GM23338 (cell line): ENCODE data around the gene NOL3. TPM values are rescaled to one million over a fixed set of nuclear protein-coding genes. Genes with fewer than 3 reads are reported as not detected.

ENCODE experiments used
- ATAC-seq: fragments of 200-7000 bp; cut with Tn5 transposase; 3 replicates; pipeline ENCODE4 v1.9.1; 2020
- DNase-seq: peaks from one replicate; pipeline ENCODE4 v3.0.0-alpha.2; 2015; ENCODE audit warnings: low spot score
- H2AFZ ChIP-seq: fragments of 200-600 bp; sonication (generic); 2 replicates; pipeline ENCODE4 v1.8.0; 2016; ENCODE audit warnings: antibody characterized with exemption, mild to moderate bottlenecking, moderate library complexity
- H3F3A ChIP-seq: fragments of 200-600 bp; sonication (generic); replicated peaks from 2 replicates; pipeline ENCODE4 v1.8.0; 2017; ENCODE audit warnings: antibody characterized with exemption, mixed run types, low read depth
- H3K27ac ChIP-seq: fragments of 200-600 bp; sonication (generic); 2 replicates; pipeline ENCODE4 v1.6.1; 2016; ENCODE audit warnings: low read depth
- H3K27me3 ChIP-seq: fragments of 200-600 bp; sonication (generic); 2 replicates; pipeline ENCODE4 v1.8.0; 2016; ENCODE audit warnings: mild to moderate bottlenecking, mixed run types, moderate library complexity; ENCODE audit not compliant: insufficient read depth
- H3K36me3 ChIP-seq: fragments of 200-600 bp; sonication (generic); 2 replicates; pipeline ENCODE4 v1.8.0; 2016; ENCODE audit warnings: mild to moderate bottlenecking; ENCODE audit not compliant: insufficient read depth
- H3K4me1 ChIP-seq: fragments of 200-600 bp; sonication (generic); 2 replicates; pipeline ENCODE4 v1.8.0; 2016; ENCODE audit warnings: mild to moderate bottlenecking, moderate library complexity; ENCODE audit not compliant: insufficient read depth
- H3K4me2 ChIP-seq: fragments of 200-600 bp; sonication (generic); 2 replicates; pipeline ENCODE4 v1.7.1; 2017; ENCODE audit warnings: mixed run types
- H3K4me3 ChIP-seq: fragments of 200-600 bp; sonication (generic); 2 replicates; pipeline ENCODE4 v1.6.1; 2016; ENCODE audit warnings: mixed run types
- H3K79me2 ChIP-seq: fragments of 200-600 bp; sonication (generic); replicated peaks from 2 replicates; pipeline ENCODE4 v1.8.0; 2017; ENCODE audit warnings: mild to moderate bottlenecking; ENCODE audit not compliant: insufficient read depth
- H3K9me2 ChIP-seq: fragments of 200-600 bp; sonication (generic); 2 replicates; pipeline ENCODE4 v1.8.0; 2017; ENCODE audit not compliant: insufficient read depth
- H4K20me1 ChIP-seq: fragments of 200-600 bp; sonication (generic); replicated peaks from 2 replicates; pipeline ENCODE4 v1.8.0; 2017; ENCODE audit warnings: mild to moderate bottlenecking; ENCODE audit not compliant: insufficient read depth
- H3K27ac Mint-ChIP-seq: 2 replicates; pipeline ENCODE4 v1.8.0; 2020; ENCODE audit warnings: inconsistent platforms, mild to moderate bottlenecking, moderate library complexity, mixed read lengths
- H3K27me3 Mint-ChIP-seq: 3 replicates; pipeline ENCODE4 v1.8.0; 2022; ENCODE audit warnings: low read depth, mild to moderate bottlenecking, moderate library complexity, mixed read lengths, inconsistent platforms; ENCODE audit not compliant: insufficient read depth, poor library complexity
- H3K36me3 Mint-ChIP-seq: 3 replicates; pipeline ENCODE4 v1.8.0; 2021; ENCODE audit warnings: low read depth, mild to moderate bottlenecking, inconsistent platforms, moderate library complexity, mixed read lengths
- H3K4me1 Mint-ChIP-seq: 3 replicates; pipeline ENCODE4 v1.8.0; 2020; ENCODE audit warnings: mild to moderate bottlenecking, inconsistent platforms, mixed read lengths
- H3K4me3 Mint-ChIP-seq: 3 replicates; pipeline ENCODE4 v1.8.0; 2021; ENCODE audit warnings: moderate library complexity, mild to moderate bottlenecking, inconsistent platforms, mixed read lengths
- H3K9me3 Mint-ChIP-seq: 3 replicates; pipeline ENCODE4 v1.8.0; 2020; ENCODE audit warnings: moderate library complexity, mild to moderate bottlenecking, inconsistent platforms, mixed read lengths
- ETS1 ChIP-seq: IDR thresholded peaks from 2 replicates; pipeline ENCODE4 v1.6.1; 2016; ENCODE audit warnings: antibody characterized with exemption
- EZH2 ChIP-seq: fragments of 200-600 bp; sonication (generic); IDR thresholded peaks from one replicate; pipeline ENCODE4 v1.8.0; 2017; ENCODE audit warnings: antibody characterized with exemption, mild to moderate bottlenecking, low read depth; ENCODE audit not compliant: unreplicated experiment
- EZH2phosphoT487 ChIP-seq: fragments of 200-600 bp; sonication (generic); IDR thresholded peaks from one replicate; pipeline ENCODE4 v1.8.1; 2018; ENCODE audit warnings: antibody characterized with exemption; ENCODE audit not compliant: unreplicated experiment
- JUNB ChIP-seq: IDR thresholded peaks from one replicate; pipeline ENCODE4 v1.6.1; 2016; ENCODE audit warnings: antibody characterized with exemption; ENCODE audit not compliant: unreplicated experiment
- POLR2AphosphoS5 ChIP-seq: IDR thresholded peaks from 2 replicates; pipeline ENCODE4 v1.6.1; 2016; ENCODE audit warnings: antibody characterized with exemption, low read depth
- REST ChIP-seq: IDR thresholded peaks from one replicate; pipeline ENCODE4 v1.6.1; 2018; ENCODE audit warnings: antibody characterized with exemption; ENCODE audit not compliant: unreplicated experiment
- STAT1 ChIP-seq: IDR thresholded peaks from one replicate; pipeline ENCODE4 v1.6.1; 2016; ENCODE audit warnings: antibody characterized with exemption; ENCODE audit not compliant: unreplicated experiment
- ZNF114 ChIP-seq: fragments of 250-450 bp; sonication (Bioruptor Pico); IDR thresholded peaks from 2 replicates; pipeline ENCODE4 v1.5.0; 2020; ENCODE audit warnings: mild to moderate bottlenecking, moderate library complexity
- ZNF331 ChIP-seq: fragments of 250-450 bp; sonication (Bioruptor Pico); IDR thresholded peaks from 2 replicates; pipeline ENCODE4 v1.5.0; 2020; ENCODE audit warnings: low read depth, mild to moderate bottlenecking, moderate library complexity
- polyA plus RNA-seq: library from polyadenylated mRNA; unstranded; fragments of >200 nt; fragmentation: Nextera tagmentation; extraction: Ambion mirVana; gene quantifications from 2 replicates; pipeline ENCODE4 v1.2.1, GENCODE V29; 2016
- total RNA-seq: library from RNA; depleted of rRNA; stranded (reverse); fragments of >200 nt; shearing (Covaris generic); gene quantifications from 2 replicates; pipeline ENCODE4 v1.2.3, GENCODE V29; 2014
- TF ChIP-seq, protein P1 (sequence below), 2 experiments: fragments of 200-600 bp in 1 of 2; sonication (generic) in 1 of 2; conservative IDR thresholded peaks; 2 replicates each; pipeline versions ENCODE4 v1.5.1 to v1.6.1; 2016 to 2017; ENCODE audit warnings: antibody characterized with exemption in 2 of 2, low read depth in 2 of 2, mild to moderate bottlenecking in 2 of 2, moderate library complexity in 1 of 2

Gene NOL3
- total and polyA plus RNA-seq, 2 experiments from 2014 or later = 3.3 to 4.0 TPM

DNA sequence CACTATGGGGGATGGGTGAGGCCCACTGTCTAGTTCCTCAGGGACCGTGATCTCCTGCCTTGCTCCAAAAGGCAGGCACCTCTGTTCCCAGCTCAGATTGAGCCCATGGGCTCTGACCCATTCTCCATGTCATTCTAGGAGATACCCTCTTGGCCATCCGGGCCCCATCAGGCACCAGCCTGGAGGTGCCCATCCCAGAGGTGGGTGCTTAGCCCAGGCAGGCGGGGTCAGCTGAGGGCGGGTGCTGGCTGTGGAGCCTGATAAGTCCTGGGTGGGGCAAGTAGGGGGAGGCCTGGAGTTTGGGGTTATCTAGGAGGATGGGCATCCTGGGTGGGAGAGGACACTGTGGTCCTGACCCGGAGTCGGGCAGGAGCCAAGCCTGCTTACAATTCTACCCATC lies 23.9 kb downstream of the NOL3 start (continued):
- no peak for TF ChIP-seq ETS1
- TF ChIP-seq EZH2 = no peak
- TF ChIP-seq, protein P1, sequence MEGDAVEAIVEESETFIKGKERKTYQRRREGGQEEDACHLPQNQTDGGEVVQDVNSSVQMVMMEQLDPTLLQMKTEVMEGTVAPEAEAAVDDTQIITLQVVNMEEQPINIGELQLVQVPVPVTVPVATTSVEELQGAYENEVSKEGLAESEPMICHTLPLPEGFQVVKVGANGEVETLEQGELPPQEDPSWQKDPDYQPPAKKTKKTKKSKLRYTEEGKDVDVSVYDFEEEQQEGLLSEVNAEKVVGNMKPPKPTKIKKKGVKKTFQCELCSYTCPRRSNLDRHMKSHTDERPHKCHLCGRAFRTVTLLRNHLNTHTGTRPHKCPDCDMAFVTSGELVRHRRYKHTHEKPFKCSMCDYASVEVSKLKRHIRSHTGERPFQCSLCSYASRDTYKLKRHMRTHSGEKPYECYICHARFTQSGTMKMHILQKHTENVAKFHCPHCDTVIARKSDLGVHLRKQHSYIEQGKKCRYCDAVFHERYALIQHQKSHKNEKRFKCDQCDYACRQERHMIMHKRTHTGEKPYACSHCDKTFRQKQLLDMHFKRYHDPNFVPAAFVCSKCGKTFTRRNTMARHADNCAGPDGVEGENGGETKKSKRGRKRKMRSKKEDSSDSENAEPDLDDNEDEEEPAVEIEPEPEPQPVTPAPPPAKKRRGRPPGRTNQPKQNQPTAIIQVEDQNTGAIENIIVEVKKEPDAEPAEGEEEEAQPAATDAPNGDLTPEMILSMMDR (conservative IDR thresholded peaks at IDR 0.05; ENCODE audit: low read depth in 2 of 2) = no peak
- no peak for TF ChIP-seq STAT1
- no peak for TF ChIP-seq REST
- no peak for TF ChIP-seq ZNF331 (CRISPR knock-in tag)
- no peak for TF ChIP-seq EZH2phosphoT487
- no peak for TF ChIP-seq JUNB
- TF ChIP-seq ZNF114 (CRISPR knock-in tag) = no peak

GRCh38 chr16:67195676-67196075 lies 25.3 kb downstream of the NOL3 start:
- Histone ChIP-seq H4K20me1 (peaks cover 22% of the 10 kb centered on the region), H3K4me3 (no peak overlapping the region), H3K79me2 (peaks cover 21% of the 10 kb centered on the region), H3F3A (peaks cover 23% of the 10 kb centered on the region; the same call in 1 of the 2 replicates), H3K27ac (no peak overlapping the region), H3K4me2 (no peak overlapping the region), H2AFZ (no peak overlapping the region), H3K36me3 (peaks cover 20% of the 10 kb centered on the region; the same call in 1 of the 2 replicates), H3K4me1 (peaks cover 16% of the 10 kb centered on the region), H3K9me2 (no peaks in the 10 kb centered on the region), H3K27me3 (no peaks in the 10 kb centered on the region)
- no peak for ATAC-seq
- peaks cover 52% of the 10 kb centered on the region for H3K36me3 Mint-ChIP-seq
- peaks cover 18% of the 10 kb centered on the region for H3K27me3 Mint-ChIP-seq
- H3K4me1 Mint-ChIP-seq = peaks cover 24% of the 10 kb centered on the region
- H3K4me3 Mint-ChIP-seq = peak overlapping the region; percentile 10; the same call in 1 of the 3 replicates
- no peak for DNase-seq
- no peak overlapping the region for H3K27ac Mint-ChIP-seq
- H3K9me3 Mint-ChIP-seq = no peaks in the 10 kb centered on the region
- TF ChIP-seq, protein P1 (conservative IDR thresholded peaks at IDR 0.05; ENCODE audit: low read depth in 2 of 2) = no peak
- TF ChIP-seq EZH2phosphoT487 (no peak), REST (no peak), ZNF331 (CRISPR knock-in tag) (no peak), ETS1 (no peak), POLR2AphosphoS5 (no peak), STAT1 (no peak), ZNF114 (CRISPR knock-in tag) (no peak)
